Fibroblast of lung (primary cell): ENCODE data around the gene EPB41L5. TPM values are rescaled to one million over a fixed set of nuclear protein-coding genes. Genes with fewer than 3 reads are reported as not detected.

Experiments used
- DNase-seq, 2 donors: peaks; one replicate each; pipeline versions ENCODE4 v3.0.0 to v3.0.0-alpha.2; 2010; ENCODE audit warnings: low read depth in 2 of 2
- H2AFZ ChIP-seq: 2 replicates; pipeline ENCODE4 v1.5.1; 2012; ENCODE audit warnings: low read length, control low read depth, inconsistent platforms
- H3K27ac ChIP-seq: 2 replicates; pipeline ENCODE4 v1.5.1; 2011; ENCODE audit warnings: low read length, control low read depth; ENCODE audit not compliant: insufficient read depth
- H3K27me3 ChIP-seq: 2 replicates; pipeline ENCODE4 v1.5.1; 2011; ENCODE audit warnings: mild to moderate bottlenecking, low read length; ENCODE audit not compliant: control insufficient read depth, insufficient read depth
- H3K36me3 ChIP-seq: 2 replicates; pipeline ENCODE4 v1.5.1; 2011; ENCODE audit warnings: low read length; ENCODE audit not compliant: control insufficient read depth, insufficient read depth
- H3K4me1 ChIP-seq: 2 replicates; pipeline ENCODE4 v1.5.1; 2011; ENCODE audit warnings: low read length; ENCODE audit not compliant: control insufficient read depth, insufficient read depth; ENCODE audit errors: extremely low read depth
- H3K4me2 ChIP-seq: 2 replicates; pipeline ENCODE4 v1.5.1; 2011; ENCODE audit warnings: low read length, control low read depth; ENCODE audit not compliant: insufficient read depth; ENCODE audit errors: extremely low read depth
- H3K4me3 ChIP-seq, 4 experiments: fragments of 200-600 bp in 1 of 4; sonication (generic) in 1 of 4; replicated peaks in 1 of 4; 2 replicates each; pipeline ENCODE4 v1.5.1; 2011 to 2016; ENCODE audit warnings: low read length in 4 of 4, low read depth in 3 of 4, mild to moderate bottlenecking in 3 of 4, control low read depth in 2 of 4, inconsistent platforms in 1 of 4, mixed read lengths in 1 of 4; ENCODE audit not compliant: insufficient read depth in 1 of 4; ENCODE audit errors: control extremely low read depth in 1 of 4
- H3K79me2 ChIP-seq: 2 replicates; pipeline ENCODE4 v1.5.1; 2012; ENCODE audit warnings: mild to moderate bottlenecking, low read length, inconsistent platforms; ENCODE audit not compliant: control insufficient read depth, insufficient read depth
- H3K9ac ChIP-seq: 2 replicates; pipeline ENCODE4 v1.5.1; 2011; ENCODE audit warnings: mild to moderate bottlenecking, low read length, control low read depth; ENCODE audit not compliant: insufficient read depth
- H3K9me3 ChIP-seq: 2 replicates; pipeline ENCODE4 v1.5.1; 2012; ENCODE audit warnings: low read depth, low read length; ENCODE audit not compliant: control insufficient read depth, insufficient read depth
- H4K20me1 ChIP-seq: 2 replicates; pipeline ENCODE4 v1.5.1; 2011; ENCODE audit warnings: low read length; ENCODE audit not compliant: control insufficient read depth, insufficient read depth; ENCODE audit errors: extremely low read depth
- EZH2 ChIP-seq: IDR thresholded peaks from 2 replicates; pipeline ENCODE4 v1.5.1; 2012; ENCODE audit warnings: low read length, control low read depth, mild to moderate bottlenecking; ENCODE audit errors: missing control alignments
- polyA plus RNA-seq, 2 donors: library from polyadenylated mRNA; depleted of rRNA in 1 of 2; stranded (reverse) in 1 of 2; unstranded in 1 of 2; fragments of >200 nt; gene quantifications; 2 replicates each; pipeline ENCODE4 v1.2.1, GENCODE V29; 2011 to 2012; ENCODE audit warnings: missing spikeins in 1 of 2
- total RNA-seq: library from RNA; depleted of rRNA; stranded (reverse); fragments of >200 nt; gene quantifications from 2 replicates; pipeline ENCODE4 v1.2.1, GENCODE V29; 2014
- TF ChIP-seq, protein P1 (sequence below), 2 donors: IDR thresholded peaks in 1 of 2; conservative IDR thresholded peaks in 1 of 2; 1 replicate in 1 of 2; 2 replicates in 1 of 2; pipeline ENCODE4 v1.5.1; 2011 to 2012; ENCODE audit warnings: low read length in 2 of 2, control low read depth in 1 of 2, inconsistent platforms in 1 of 2, low read depth in 1 of 2, mild to moderate bottlenecking in 1 of 2

Gene EPB41L5
- total and polyA plus RNA-seq, 2 donors (not counting 1 experiment from before 2014, with no cell fraction given), result 10.6 to 16.2 TPM

DNA sequence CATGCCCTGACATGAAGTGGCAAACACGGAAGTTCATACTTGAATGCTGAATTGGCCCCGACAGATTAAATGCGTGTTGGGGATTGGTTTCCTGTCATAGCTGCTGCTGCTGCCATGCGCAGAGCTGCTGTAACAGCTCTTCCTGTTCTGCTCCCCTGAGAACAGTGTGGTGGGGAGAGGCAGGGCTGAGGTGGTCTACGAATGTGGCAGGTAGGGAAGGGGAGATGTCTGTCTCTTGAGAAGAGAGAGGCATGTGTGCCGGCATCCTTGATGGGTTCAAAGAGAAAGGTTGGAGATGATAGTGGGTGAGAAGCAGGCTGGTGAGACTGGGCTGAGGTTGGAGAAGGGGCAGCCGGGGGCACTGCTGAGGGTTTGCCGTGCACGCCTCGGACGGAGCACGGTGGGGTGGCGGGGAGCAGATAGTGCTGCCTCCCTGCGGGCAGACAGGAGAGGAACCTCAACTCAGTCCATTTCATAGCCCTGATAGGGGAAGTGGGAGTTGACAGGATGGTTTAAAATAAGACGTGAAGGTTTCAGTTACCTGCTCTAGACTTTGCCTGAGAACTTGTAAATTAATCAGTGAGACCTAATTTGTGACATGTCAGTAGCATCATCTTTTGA is 164.2 kb downstream of the EPB41L5 start:
- Histone ChIP-seq H4K20me1 (no peaks in the 10 kb centered on the region), H3K27me3 (no peaks in the 10 kb centered on the region), H3K79me2 (no peaks in the 10 kb centered on the region), H3K36me3 (no peaks in the 10 kb centered on the region), H3K27ac (no peak overlapping the region), H3K4me2 (no peak overlapping the region), H2AFZ (no peak overlapping the region), H3K9me3 (no peaks in the 10 kb centered on the region), H3K4me3 (no peak overlapping the region), H3K9ac (no peak overlapping the region), H3K4me1 (no peaks in the 10 kb centered on the region)
- TF ChIP-seq, protein P1, sequence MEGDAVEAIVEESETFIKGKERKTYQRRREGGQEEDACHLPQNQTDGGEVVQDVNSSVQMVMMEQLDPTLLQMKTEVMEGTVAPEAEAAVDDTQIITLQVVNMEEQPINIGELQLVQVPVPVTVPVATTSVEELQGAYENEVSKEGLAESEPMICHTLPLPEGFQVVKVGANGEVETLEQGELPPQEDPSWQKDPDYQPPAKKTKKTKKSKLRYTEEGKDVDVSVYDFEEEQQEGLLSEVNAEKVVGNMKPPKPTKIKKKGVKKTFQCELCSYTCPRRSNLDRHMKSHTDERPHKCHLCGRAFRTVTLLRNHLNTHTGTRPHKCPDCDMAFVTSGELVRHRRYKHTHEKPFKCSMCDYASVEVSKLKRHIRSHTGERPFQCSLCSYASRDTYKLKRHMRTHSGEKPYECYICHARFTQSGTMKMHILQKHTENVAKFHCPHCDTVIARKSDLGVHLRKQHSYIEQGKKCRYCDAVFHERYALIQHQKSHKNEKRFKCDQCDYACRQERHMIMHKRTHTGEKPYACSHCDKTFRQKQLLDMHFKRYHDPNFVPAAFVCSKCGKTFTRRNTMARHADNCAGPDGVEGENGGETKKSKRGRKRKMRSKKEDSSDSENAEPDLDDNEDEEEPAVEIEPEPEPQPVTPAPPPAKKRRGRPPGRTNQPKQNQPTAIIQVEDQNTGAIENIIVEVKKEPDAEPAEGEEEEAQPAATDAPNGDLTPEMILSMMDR (conservative IDR thresholded peaks at IDR 0.05 in 1 of 2, IDR thresholded peaks at IDR 0.05 in 1 of 2; ENCODE audit: low read depth in 1 of 2, low read length in 2 of 2), result no peak
- no peak for TF ChIP-seq EZH2
- no peak for DNase-seq

DNA sequence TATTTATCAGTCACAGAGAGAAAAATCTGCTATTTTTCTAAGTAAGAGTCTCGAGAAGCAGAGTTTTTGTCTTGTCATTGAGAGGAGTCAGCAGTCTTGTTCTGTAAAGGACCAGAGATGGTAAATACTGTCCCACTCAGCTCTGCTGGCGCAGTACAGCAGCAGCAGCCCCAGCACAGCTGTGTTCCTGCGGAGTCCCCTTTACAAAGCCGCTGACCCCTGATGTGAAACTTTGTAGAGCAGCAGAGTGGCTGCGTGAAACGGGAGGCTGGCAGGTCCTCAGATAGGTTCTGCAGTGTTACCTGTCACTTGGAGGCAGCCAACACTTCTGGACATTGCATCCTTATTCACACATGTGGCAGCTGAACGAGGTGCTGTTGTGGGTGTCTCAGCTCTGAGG is 165.1 kb downstream of the EPB41L5 start:
- Histone ChIP-seq H4K20me1 (no peaks in the 10 kb centered on the region), H3K4me1 (no peaks in the 10 kb centered on the region), H3K4me3 (no peak overlapping the region), H3K9me3 (no peaks in the 10 kb centered on the region), H2AFZ (no peak overlapping the region), H3K4me2 (no peak overlapping the region), H3K79me2 (no peaks in the 10 kb centered on the region), H3K27me3 (no peaks in the 10 kb centered on the region), H3K27ac (no peak overlapping the region), H3K36me3 (no peaks in the 10 kb centered on the region), H3K9ac (no peak overlapping the region)
- TF ChIP-seq EZH2, result no peak
- TF ChIP-seq, protein P1 (conservative IDR thresholded peaks at IDR 0.05 in 1 of 2, IDR thresholded peaks at IDR 0.05 in 1 of 2; ENCODE audit: low read depth in 1 of 2, low read length in 2 of 2), result no peak
- no peak for DNase-seq

- no peaks in the 10 kb centered on the region for H4K20me1 ChIP-seq
- no peaks in the 10 kb centered on the region for H3K36me3 ChIP-seq
- TF ChIP-seq EZH2, result no peak
- TF ChIP-seq, protein P1 (conservative IDR thresholded peaks at IDR 0.05 in 1 of 2, IDR thresholded peaks at IDR 0.05 in 1 of 2; ENCODE audit: low read depth in 1 of 2, low read length in 2 of 2), result no peak
- no peak overlapping the region for H3K9ac ChIP-seq
- H3K27ac ChIP-seq, result no peak overlapping the region
- H3K9me3 ChIP-seq, result no peaks in the 10 kb centered on the region
- no peak for DNase-seq
- no peaks in the 10 kb centered on the region for H3K79me2 ChIP-seq
- no peaks in the 10 kb centered on the region for H3K27me3 ChIP-seq
- H3K4me1 ChIP-seq, result no peaks in the 10 kb centered on the region
- H2AFZ ChIP-seq, result no peak overlapping the region
- H3K4me3 ChIP-seq, result no peak overlapping the region
- H3K4me2 ChIP-seq, result no peak overlapping the region
These were observed 166.5 kb downstream of the EPB41L5 start for GRCh38 chr2:120179396-120179795.
